ENCODE results near the gene SPACDR.

The SPACDR gene

GRCh38 chr7:100435401-100436304 lies 28.4 kb downstream of the SPACDR start:
- no peak for DNase-seq (ENCODE audit: low read depth in 2 of 2)

DNA sequence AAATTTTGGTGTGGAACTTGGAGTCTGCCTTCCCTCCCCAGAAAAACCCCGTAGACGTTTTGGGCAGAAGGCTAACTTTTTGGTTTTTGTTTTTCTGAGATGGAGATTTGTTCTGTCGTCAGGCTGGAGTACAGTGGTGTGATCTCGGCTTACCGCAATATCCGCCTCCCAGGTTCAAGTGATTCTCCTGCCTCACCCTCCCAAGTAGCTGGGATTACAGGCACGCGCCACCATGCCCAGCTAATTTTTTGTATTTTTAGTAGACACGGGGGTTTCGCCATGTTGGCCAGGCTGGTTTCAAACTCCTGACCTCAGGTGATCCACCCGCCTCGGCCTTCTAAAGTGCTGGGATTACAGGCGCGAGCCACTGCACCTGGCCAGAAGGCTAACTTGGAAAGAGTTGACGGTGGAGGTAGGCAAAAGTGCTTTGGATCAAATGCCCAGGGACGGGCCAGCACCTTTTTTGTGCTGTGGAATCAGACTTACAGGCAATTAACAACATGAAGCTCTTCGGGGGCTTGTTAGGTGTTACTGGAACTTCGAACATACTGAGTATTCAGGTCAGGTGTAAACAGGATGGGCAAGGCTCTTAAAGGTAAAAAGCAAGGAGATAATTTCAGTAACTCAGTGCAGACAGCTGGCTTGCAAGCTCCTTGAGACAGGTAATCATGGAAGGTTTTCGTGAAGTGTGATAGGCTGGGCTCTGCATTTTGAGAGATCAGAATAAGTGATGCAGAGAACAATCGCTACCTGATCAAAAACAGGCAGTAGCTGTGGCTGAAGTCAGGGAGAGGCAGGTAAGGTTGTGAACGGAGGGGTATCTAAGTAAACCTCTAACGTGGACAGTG lies 29.5 kb downstream of the SPACDR start:
- no peak for DNase-seq (ENCODE audit: low read depth in 2 of 2)

- no peak for DNase-seq (ENCODE audit: low read depth in 2 of 2)
Observed at GRCh38 chr7:100433592-100434296, 30.3 kb downstream of the SPACDR start.

- DNase-seq (ENCODE audit: low read depth in 2 of 2): no peak
Observed at GRCh38 chr7:100433276-100433591, 30.8 kb downstream of the SPACDR start.

DNA sequence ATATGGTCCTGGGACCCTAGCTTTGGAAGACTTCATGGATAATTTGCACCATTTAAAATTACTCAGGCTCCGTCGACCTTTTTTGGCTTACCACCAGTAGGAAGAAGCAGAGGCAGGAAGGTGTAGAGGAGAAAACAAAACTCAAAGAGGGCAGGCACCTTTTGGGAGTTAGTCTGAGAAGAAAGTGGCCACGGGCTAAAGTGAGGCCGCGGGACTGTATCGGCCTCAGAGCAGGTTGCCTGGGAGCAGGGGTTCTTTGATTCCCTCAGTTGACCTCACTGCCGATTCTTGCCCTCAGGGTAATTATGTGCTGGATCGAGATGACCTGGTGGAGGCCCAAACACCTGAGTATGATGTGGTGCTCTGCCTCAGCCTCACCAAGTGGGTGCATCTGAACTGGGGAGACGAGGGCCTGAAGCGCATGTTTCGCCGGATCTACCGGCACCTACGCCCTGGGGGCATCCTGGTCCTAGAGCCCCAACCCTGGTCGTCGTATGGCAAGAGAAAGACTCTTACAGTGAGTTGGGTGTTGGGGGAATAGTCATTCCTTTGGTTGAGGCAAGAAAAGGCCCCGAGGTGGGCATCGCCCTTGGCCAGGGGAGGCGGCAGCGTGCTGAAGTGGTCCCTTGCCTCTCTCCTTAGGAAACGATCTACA lies 31.3 kb downstream of the SPACDR start:
- no peak for DNase-seq (ENCODE audit: low read depth in 2 of 2)

GRCh38 chr7:100432053-100432452 lies 32.0 kb downstream of the SPACDR start:
- DNase-seq (ENCODE audit: low read depth in 2 of 2): no peak

- DNase-seq (ENCODE audit: low read depth in 2 of 2): no peak
Observed at GRCh38 chr7:100431286-100431735, 32.7 kb downstream of the SPACDR start.

DNA sequence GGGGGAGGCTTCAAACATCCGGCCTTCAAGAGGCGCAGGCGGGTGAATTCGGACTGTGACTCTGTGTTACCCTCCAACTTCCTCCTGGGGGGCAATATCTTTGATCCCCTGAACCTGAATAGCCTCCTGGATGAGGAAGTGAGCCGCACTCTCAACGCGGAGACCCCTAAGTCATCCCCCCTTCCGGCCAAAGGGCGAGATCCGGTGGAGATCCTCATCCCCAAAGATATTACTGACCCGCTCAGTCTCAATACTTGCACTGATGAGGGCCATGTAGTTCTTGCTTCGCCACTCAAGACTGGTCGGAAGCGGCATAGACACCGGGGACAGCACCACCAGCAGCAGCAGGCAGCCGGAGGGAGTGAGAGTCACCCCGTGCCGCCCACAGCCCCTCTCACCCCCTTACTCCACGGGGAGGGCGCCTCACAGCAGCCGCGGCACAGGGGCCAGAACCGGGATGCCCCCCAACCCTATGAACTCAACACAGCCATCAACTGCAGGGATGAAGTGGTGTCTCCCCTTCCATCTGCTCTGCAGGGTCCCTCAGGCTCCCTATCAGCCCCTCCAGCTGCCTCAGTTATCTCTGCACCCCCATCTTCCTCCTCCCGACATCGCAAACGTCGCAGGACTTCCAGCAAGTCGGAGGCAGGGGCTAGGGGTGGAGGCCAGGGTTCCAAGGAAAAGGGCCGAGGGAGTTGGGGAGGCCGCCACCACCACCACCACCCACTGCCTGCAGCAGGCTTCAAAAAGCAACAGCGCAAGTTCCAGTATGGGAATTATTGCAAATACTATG lies 33.4 kb downstream of the SPACDR start:
- DNase-seq (ENCODE audit: low read depth in 2 of 2): no peak

- DNase-seq (ENCODE audit: low read depth in 2 of 2): peak; percentile 97
Observed at GRCh38 chr7:100429637-100430492, 34.2 kb downstream of the SPACDR start, which contains the start of gene MEPCE. Gene MEPCE (plus strand): TSS chr7:100429831. CDS start chr7:100430019, 188 bp downstream.

DNA sequence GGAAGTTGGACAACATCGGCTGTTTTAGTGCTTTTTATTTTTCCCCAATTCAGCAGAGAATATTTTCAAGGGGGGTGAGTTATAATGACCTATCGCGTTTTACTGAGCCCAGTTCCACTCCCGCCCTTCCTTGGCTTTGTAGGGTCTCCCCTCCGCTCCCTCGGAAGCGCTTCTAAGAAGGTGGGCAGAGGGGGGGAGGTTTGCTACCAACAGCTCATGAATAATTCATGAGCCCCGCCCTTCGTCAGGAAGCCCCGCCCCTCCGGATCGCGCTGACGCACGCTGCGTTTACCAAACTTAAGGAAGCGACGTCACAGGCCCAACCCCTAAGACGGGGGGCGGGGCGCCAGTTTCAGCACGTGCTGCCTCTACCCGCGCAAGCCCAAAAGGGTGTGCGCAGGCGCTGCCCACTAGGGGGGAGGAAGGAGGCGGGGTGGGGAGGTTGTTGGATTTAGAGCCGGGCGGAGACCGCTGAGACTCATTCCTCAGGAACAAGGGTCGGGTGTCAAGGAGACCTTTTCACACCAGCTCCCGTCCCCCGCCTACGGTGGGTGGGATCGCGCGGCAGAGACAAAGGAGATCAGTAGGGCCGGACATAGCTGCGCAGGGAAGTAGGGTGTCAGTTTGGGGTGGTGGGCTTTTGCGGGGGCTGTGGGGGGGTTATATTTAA lies 35.0 kb downstream of the SPACDR start:
- DNase-seq (ENCODE audit: low read depth in 2 of 2): peak; percentile 100

- DNase-seq (ENCODE audit: low read depth in 2 of 2): peak; percentile 94 to 96
Observed at GRCh38 chr7:100428199-100428966, 35.7 kb downstream of the SPACDR start, which contains the start of gene ZCWPW1. Gene ZCWPW1 (minus strand): TSS chr7:100428703. CDS start chr7:100420649, 8,054 bp downstream.

DNA sequence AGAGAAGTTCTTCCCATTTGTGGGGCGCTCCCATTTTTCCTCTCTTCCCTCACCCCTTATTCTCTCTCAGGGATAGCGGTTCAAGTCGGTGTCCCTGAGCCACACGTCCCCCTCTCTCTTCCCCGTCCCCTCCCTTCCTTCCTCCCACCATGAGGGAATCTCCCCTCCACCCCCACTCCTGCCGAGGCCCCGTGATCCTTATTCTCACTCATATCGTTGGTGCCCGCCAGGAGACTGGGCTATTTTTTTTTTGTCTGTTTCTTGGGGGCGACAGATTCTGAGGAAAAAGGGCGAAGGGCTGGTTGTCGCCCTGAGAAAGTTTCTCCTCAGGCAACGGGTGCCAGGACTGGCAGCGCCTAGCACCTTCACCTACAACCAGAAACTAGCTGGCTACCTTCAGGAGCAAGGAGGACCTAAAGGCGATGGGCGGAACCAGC lies 36.3 kb downstream of the SPACDR start:
- no peak for DNase-seq (ENCODE audit: low read depth in 2 of 2)

- DNase-seq (ENCODE audit: low read depth in 2 of 2): no peak
Observed at GRCh38 chr7:100426516-100426915, 37.5 kb downstream of the SPACDR start.

GRCh38 chr7:100425347-100425746 lies 38.7 kb downstream of the SPACDR start:
- no peak for DNase-seq (ENCODE audit: low read depth in 2 of 2)

GRCh38 chr7:100423315-100423714 lies 40.7 kb downstream of the SPACDR start:
- no peak for DNase-seq (ENCODE audit: low read depth in 2 of 2)

DNA sequence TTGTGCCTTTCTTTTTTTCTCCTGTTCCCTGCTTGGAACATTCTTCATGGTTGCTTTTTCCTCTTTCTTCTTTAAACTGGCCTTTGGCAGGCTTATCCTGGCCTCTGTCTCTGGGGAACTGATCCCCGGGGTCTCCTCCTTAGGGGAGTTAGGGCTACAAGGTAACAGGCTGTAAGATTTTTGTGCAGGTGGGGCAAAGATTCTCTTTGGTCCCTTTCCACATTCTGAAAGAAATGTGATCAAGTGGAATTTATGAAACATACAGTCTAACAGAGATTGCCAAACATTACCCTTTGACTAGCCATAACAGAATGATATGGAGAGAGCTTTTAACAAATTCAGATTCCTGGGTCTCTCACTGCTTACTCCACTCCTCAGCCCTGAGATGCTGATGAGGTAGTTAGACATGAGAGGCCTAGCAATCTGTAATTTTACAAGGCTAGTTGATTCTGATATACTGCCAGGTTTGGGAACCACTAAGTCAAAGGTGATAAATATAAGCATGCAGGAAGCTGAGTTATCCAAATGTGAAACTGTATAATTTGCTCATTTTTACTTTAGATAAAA lies 44.3 kb downstream of the SPACDR start:
- no peak for DNase-seq (ENCODE audit: low read depth in 2 of 2)

DNA sequence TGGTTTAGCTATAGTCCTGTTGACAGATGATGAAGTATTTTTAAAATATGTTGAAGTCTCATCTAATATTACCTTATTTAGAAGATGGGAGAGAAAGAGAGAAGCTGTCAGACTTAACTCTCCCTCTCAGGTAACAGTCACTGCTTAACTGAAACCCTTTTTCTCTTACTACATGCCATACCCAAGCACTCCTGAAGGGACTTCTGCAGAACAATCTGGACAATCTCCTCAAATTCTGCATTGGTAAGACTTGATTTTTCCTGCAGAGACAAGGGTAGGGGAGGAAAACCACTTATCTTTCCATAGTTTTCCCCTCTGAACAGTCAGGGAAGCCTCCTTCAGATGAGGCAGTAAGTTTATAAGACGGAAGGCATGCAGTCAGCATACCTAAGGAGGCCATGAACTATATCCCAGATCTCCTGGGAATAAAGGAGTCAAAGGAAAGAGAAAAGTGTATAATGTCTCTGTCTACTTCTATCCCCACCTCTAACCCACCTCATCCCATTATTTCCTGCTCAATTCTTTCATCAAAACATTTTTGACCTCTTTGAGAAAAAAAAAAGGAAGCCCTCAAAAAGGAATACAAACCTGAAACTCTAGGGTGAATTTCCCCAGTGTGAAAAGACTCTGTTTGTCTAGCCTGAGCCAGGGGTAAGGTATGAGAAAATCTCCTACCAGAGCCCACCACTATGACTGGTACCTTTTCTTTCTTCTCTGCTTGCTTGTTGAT lies 45.0 kb downstream of the SPACDR start:
- DNase-seq (ENCODE audit: low read depth in 2 of 2): no peak
